DMS 273 treated with DMSO at 0.1 percent for 48 hours (cell line): Measurements from ENCODE around the gene GATA6.

Experiments
- DNase-seq: peaks from one replicate; lab custom pipeline; 2025; lab: John Stamatoyannopoulos, UW

GATA6 gene

GRCh38 chr18:22169011-22169888 is at the start of gene GATA6:
GATA6 (plus strand) TSS chr18:22169589; CDS start chr18:22171145, 1,556 bp downstream.
- peak; percentile 55 for DNase-seq

- no peak for DNase-seq
These were observed 44.4 kb upstream of the GATA6 start for GRCh38 chr18:22124970-22125369.

GRCh38 chr18:22128954-22129353 is 40.4 kb upstream of the GATA6 start:
- no peak for DNase-seq

GRCh38 chr18:22129778-22130177 is 39.6 kb upstream of the GATA6 start:
- no peak for DNase-seq

GRCh38 chr18:22132258-22132657 is 37.1 kb upstream of the GATA6 start:
- DNase-seq = no peak

- no peak for DNase-seq
These were observed 36.6 kb upstream of the GATA6 start for GRCh38 chr18:22132763-22133162.

GRCh38 chr18:22136395-22136794 is 33.0 kb upstream of the GATA6 start:
- DNase-seq = no peak

- no peak for DNase-seq
These were observed 28.2 kb upstream of the GATA6 start for GRCh38 chr18:22141211-22141610.

- DNase-seq = no peak
These were observed 25.7 kb upstream of the GATA6 start for GRCh38 chr18:22143347-22144340.

GRCh38 chr18:22145160-22145559 is 24.2 kb upstream of the GATA6 start:
- no peak for DNase-seq

- no peak for DNase-seq
These were observed 19.7 kb upstream of the GATA6 start for GRCh38 chr18:22149710-22150109.

- DNase-seq = no peak
These were observed 17.3 kb upstream of the GATA6 start for GRCh38 chr18:22152093-22152492.

- no peak for DNase-seq
These were observed 16.0 kb upstream of the GATA6 start for GRCh38 chr18:22153428-22153827.

- DNase-seq = no peak
These were observed 13.8 kb upstream of the GATA6 start for GRCh38 chr18:22155584-22155983.

GRCh38 chr18:22159014-22159413 is 10.4 kb upstream of the GATA6 start:
- no peak for DNase-seq

GRCh38 chr18:22161090-22161489 is 8.3 kb upstream of the GATA6 start:
- no peak for DNase-seq

GRCh38 chr18:22163416-22164161 is 5.8 kb upstream of the GATA6 start:
- DNase-seq = no peak

GRCh38 chr18:22164337-22165048 is 4.9 kb upstream of the GATA6 start:
- no peak for DNase-seq

- DNase-seq = no peak
These were observed 4.3 kb upstream of the GATA6 start for GRCh38 chr18:22165049-22165602.

- no peak for DNase-seq
These were observed 3.8 kb upstream of the GATA6 start for GRCh38 chr18:22165603-22166068.
